DMS53 treated with DMSO at 0.1 percent for 48 hours (cell line): ENCODE results near the gene SPNS2.

Experiments
- DNase-seq: peaks from one replicate; lab custom pipeline; 2025; ENCODE audit not compliant: unreplicated experiment; lab: John Stamatoyannopoulos, UW

The SPNS2 gene

GRCh38 chr17:4503283-4504025, 4.8 kb downstream of the SPNS2 start:
- DNase-seq, result no peak

- peak; percentile 24 for DNase-seq
Measured at GRCh38 chr17:4504188-4504587, 5.5 kb downstream of the SPNS2 start.

GRCh38 chr17:4505187-4505586, 6.5 kb downstream of the SPNS2 start:
- DNase-seq, result no peak

GRCh38 chr17:4506175-4506813, 7.6 kb downstream of the SPNS2 start:
- DNase-seq, result no peak

GRCh38 chr17:4506892-4507291, 8.2 kb downstream of the SPNS2 start:
- DNase-seq, result no peak

- no peak for DNase-seq
Measured at GRCh38 chr17:4507361-4508111, 8.9 kb downstream of the SPNS2 start.

- no peak for DNase-seq
Measured at GRCh38 chr17:4508207-4508606, 9.5 kb downstream of the SPNS2 start.

- DNase-seq, result no peak
Measured at GRCh38 chr17:4509401-4509800, 10.7 kb downstream of the SPNS2 start.

- DNase-seq, result no peak
Measured at GRCh38 chr17:4509923-4510617, 11.4 kb downstream of the SPNS2 start.

GRCh38 chr17:4510618-4510941, 11.9 kb downstream of the SPNS2 start:
- DNase-seq, result no peak

- DNase-seq, result no peak
Measured at GRCh38 chr17:4511199-4511932, 12.7 kb downstream of the SPNS2 start.

GRCh38 chr17:4512156-4513112, 13.8 kb downstream of the SPNS2 start:
- DNase-seq, result no peak

GRCh38 chr17:4513113-4514032, 14.7 kb downstream of the SPNS2 start:
- DNase-seq, result no peak

GRCh38 chr17:4514206-4514605, 15.5 kb downstream of the SPNS2 start:
- DNase-seq, result no peak

GRCh38 chr17:4514779-4515178, 16.1 kb downstream of the SPNS2 start:
- DNase-seq, result no peak

- DNase-seq, result no peak
Measured at GRCh38 chr17:4515501-4515900, 16.8 kb downstream of the SPNS2 start.

GRCh38 chr17:4516735-4517134, 18.1 kb downstream of the SPNS2 start:
- no peak for DNase-seq

- DNase-seq, result no peak
Measured at GRCh38 chr17:4518901-4519300, 20.2 kb downstream of the SPNS2 start.

- DNase-seq, result no peak
Measured at GRCh38 chr17:4519361-4519788, 20.7 kb downstream of the SPNS2 start.
